Gastrocnemius medialis (tissue), 4 donors: ENCODE measurements around the gene B3GAT1. TPM values are rescaled to one million over a fixed set of nuclear protein-coding genes. Genes with fewer than 3 reads are reported as not detected.

Experiments
- ATAC-seq, 2 donors: fragments of 150-250 bp; one replicate each; pipeline ENCODE4 v1.9.1; 2016
- DNase-seq, 2 donors: peaks; one replicate each; pipeline ENCODE4 v3.0.0-alpha.2; 2019
- H3K27ac ChIP-seq, 4 donors: fragments of 200-600 bp; sonication (generic); 1 replicate in 1 of 4; 2 replicates in 3 of 4; pipeline ENCODE4 v1.5.1; 2016 to 2018; ENCODE audit warnings: mild to moderate bottlenecking in 2 of 4, moderate library complexity in 1 of 4
- H3K27me3 ChIP-seq, 3 donors: fragments of 200-600 bp; sonication (generic) in 2 of 3; 1 replicate in 1 of 3; 2 replicates in 2 of 3; pipeline versions ENCODE4 v1.5.1 to v1.6.0; 2016 to 2019; ENCODE audit warnings: mild to moderate bottlenecking in 1 of 3, moderate library complexity in 1 of 3
- H3K36me3 ChIP-seq, 2 donors: fragments of 200-600 bp; sonication (generic) in 1 of 2; one replicate each; pipeline ENCODE4 v1.5.1; 2017 to 2018
- H3K4me1 ChIP-seq, 2 donors: fragments of 200-600 bp; sonication (generic) in 1 of 2; one replicate each; pipeline ENCODE4 v1.5.1; 2016 to 2017; ENCODE audit warnings: mild to moderate bottlenecking in 2 of 2
- H3K4me3 ChIP-seq, 4 donors: fragments of 200-600 bp; sonication (generic) in 3 of 4; 1 replicate in 1 of 4; 2 replicates in 3 of 4; pipeline ENCODE4 v1.5.1; 2016 to 2019; ENCODE audit warnings: mild to moderate bottlenecking in 2 of 4
- H3K9me3 ChIP-seq, 3 donors: fragments of 200-600 bp; sonication (generic) in 2 of 3; 1 replicate in 1 of 3; 2 replicates in 2 of 3; pipeline ENCODE4 v1.5.1; 2016 to 2019
- POLR2A ChIP-seq, 2 donors: fragments of 450-650 bp; IDR thresholded peaks; one replicate each; pipeline ENCODE4 v1.6.1; 2017; ENCODE audit warnings: antibody characterized with exemption in 2 of 2, mild to moderate bottlenecking in 2 of 2, moderate library complexity in 2 of 2
- in situ Hi-C, 4 donors: fragments of 200-750 bp; cut with MboI; loops; one replicate each; pipeline versions ENCODE4 v1.15.0 to v1.8.0; 2017; ENCODE audit warnings: low sequenced_read_pairs in 4 of 4
- intact Hi-C: fragments of 100-400 bp; cut with DNase I; formaldehyde crosslinking; loops from one replicate; pipeline ENCODE4 v1.15.1; 2023; ENCODE audit warnings: low total_unique reads
- total RNA-seq, 4 donors: library from RNA; depleted of rRNA; stranded (reverse); fragments of >200 nt; gene quantifications; one replicate each; pipeline versions ENCODE4 v1.1.0 to v1.2.3, GENCODE V29; 2016
- TF ChIP-seq, protein P1 (sequence below), 5 experiments: fragments of 450-650 bp in 3 of 5; fragments of 200-600 bp in 2 of 5; sonication (generic) in 2 of 5; IDR thresholded peaks in 4 of 5; conservative IDR thresholded peaks in 1 of 5; 1 replicate in 4 of 5; 2 replicates in 1 of 5; pipeline ENCODE4 v1.5.1; 2016 to 2019; ENCODE audit warnings: antibody characterized with exemption in 5 of 5, mild to moderate bottlenecking in 3 of 5, moderate library complexity in 3 of 5

B3GAT1 gene
- total RNA-seq, 4 donors from 2014 or later, result 0.10 TPM; not detected in 3

GRCh38 chr11:134358856-134359490, 53.1 kb downstream of the B3GAT1 start:
- Histone ChIP-seq H3K36me3 (no peaks in the 10 kb centered on the region), H3K4me3 (no peak overlapping the region), H3K27ac (no peak overlapping the region), H3K27me3 (no peaks in the 10 kb centered on the region), H3K4me1 (no peaks in the 10 kb centered on the region), H3K9me3 (no peaks in the 10 kb centered on the region)
- in situ Hi-C loops, result no loop called here
- no peak for DNase-seq
- TF ChIP-seq POLR2A (IDR thresholded peaks at IDR 0.05), result no peak
- TF ChIP-seq, protein P1, sequence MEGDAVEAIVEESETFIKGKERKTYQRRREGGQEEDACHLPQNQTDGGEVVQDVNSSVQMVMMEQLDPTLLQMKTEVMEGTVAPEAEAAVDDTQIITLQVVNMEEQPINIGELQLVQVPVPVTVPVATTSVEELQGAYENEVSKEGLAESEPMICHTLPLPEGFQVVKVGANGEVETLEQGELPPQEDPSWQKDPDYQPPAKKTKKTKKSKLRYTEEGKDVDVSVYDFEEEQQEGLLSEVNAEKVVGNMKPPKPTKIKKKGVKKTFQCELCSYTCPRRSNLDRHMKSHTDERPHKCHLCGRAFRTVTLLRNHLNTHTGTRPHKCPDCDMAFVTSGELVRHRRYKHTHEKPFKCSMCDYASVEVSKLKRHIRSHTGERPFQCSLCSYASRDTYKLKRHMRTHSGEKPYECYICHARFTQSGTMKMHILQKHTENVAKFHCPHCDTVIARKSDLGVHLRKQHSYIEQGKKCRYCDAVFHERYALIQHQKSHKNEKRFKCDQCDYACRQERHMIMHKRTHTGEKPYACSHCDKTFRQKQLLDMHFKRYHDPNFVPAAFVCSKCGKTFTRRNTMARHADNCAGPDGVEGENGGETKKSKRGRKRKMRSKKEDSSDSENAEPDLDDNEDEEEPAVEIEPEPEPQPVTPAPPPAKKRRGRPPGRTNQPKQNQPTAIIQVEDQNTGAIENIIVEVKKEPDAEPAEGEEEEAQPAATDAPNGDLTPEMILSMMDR (IDR thresholded peaks at IDR 0.05 in 4 of 5, conservative IDR thresholded peaks at IDR 0.05 in 1 of 5), result no peak
- no peak for ATAC-seq
- intact Hi-C loops, result no loop called here

DNA sequence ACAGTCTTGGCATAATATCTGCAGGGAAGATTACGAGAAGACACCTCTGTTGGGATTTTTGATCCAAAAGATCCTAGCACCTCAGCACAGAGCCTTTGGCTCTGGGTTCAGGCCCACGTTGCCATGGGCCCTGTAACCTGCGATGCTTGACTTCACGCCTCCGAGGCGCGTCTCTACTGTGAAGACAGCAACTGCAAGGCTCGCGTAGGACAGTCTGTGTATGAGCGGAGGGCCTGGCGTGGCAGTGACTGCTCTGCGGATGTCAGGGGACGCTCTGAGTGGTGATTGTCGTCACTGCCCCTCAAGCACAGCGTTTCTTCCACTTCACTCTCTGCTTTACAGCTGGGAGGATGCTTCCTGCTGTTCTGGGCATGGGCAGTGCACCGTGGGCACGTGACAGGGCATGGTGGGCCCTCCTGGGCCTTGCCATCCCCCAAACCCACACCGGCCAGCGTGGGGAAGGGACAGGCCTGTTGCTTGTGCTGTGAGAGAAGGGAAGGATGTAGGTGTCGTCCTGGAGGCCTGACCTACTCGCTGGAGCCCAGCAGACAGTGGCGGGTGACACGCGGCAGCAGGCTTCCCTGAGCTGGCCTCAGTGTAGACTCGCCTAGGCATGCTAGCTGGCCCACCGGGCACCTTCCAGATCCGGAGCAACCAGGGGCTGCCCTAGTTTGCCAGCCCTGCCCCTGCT, 53.7 kb downstream of the B3GAT1 start:
- DNase-seq (no peak), ATAC-seq (no peak)
- intact Hi-C loops (no loop called here), in situ Hi-C loops (no loop called here)
- no peak overlapping the region for H3K4me3 ChIP-seq
- no peak overlapping the region for H3K27ac ChIP-seq
- no peaks in the 10 kb centered on the region for H3K36me3 ChIP-seq
- H3K9me3 ChIP-seq, result no peaks in the 10 kb centered on the region
- TF ChIP-seq, protein P1 (IDR thresholded peaks at IDR 0.05 in 4 of 5, conservative IDR thresholded peaks at IDR 0.05 in 1 of 5), result no peak
- no peak for TF ChIP-seq POLR2A (IDR thresholded peaks at IDR 0.05)
- no peaks in the 10 kb centered on the region for H3K27me3 ChIP-seq
- H3K4me1 ChIP-seq, result no peaks in the 10 kb centered on the region

- no peaks in the 10 kb centered on the region for H3K27me3 ChIP-seq
Observed at GRCh38 chr11:134357545-134357839, 54.5 kb downstream of the B3GAT1 start.

DNA sequence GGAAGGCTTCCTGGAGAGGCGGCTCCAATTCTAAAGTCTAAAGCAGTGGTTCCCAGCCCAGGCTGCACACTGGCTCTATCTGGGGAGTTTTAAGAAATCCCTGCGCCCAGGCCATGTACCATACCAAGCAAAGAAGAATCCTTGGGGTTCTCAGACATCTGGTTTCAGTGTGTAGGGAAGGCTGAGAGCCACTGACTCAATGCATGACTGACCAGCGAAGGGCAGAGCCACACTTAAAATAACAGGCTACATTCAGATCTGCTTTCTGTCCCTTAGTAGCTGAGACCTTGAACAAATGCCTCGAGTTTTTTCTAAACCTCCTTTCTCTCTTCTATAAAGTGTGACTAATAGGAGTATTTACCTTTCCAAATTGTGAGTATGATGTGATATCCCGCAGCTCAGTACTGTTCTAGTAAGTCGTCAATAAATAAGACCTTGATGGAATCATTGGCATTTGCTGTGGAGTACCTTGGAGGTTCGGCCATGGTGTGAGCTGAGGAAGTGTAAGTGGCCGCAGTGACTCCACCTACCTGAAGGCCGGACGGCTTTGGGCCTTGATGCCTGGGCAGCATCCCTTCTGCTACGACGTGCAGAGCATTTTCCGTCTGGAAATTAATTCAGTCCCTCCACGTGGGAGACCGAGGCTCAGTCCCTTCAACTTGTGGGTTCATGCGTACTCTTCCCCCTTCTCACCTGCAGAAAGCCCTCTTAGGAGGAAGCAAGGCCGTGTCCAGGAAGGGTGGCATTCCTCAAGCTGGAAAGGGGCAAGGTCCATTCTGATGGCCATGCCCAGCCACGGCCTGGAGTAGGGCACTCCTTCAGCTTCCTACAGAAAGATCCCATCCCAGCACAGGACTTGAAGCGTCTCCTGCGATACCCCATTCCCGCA, 55.1 kb downstream of the B3GAT1 start:
- H3K4me3 ChIP-seq, result no peak overlapping the region
- DNase-seq (no peak), ATAC-seq (no peak)
- no peaks in the 10 kb centered on the region for H3K9me3 ChIP-seq
- no peak overlapping the region for H3K27ac ChIP-seq
- H3K27me3 ChIP-seq, result no peaks in the 10 kb centered on the region
- intact Hi-C loops (no loop called here), in situ Hi-C loops (no loop called here)
- TF ChIP-seq, protein P1 (IDR thresholded peaks at IDR 0.05 in 4 of 5, conservative IDR thresholded peaks at IDR 0.05 in 1 of 5), result no peak
- no peak for TF ChIP-seq POLR2A (IDR thresholded peaks at IDR 0.05)
- no peaks in the 10 kb centered on the region for H3K36me3 ChIP-seq
- H3K4me1 ChIP-seq, result no peaks in the 10 kb centered on the region

More at GRCh38 chr11:134357545-134357839, 54.5 kb downstream of the B3GAT1 start:
- ATAC-seq, result no peak
- no peak for TF ChIP-seq POLR2A (IDR thresholded peaks at IDR 0.05)
- TF ChIP-seq, protein P1 (IDR thresholded peaks at IDR 0.05 in 4 of 5, conservative IDR thresholded peaks at IDR 0.05 in 1 of 5), result no peak
- Histone ChIP-seq H3K9me3 (no peaks in the 10 kb centered on the region), H3K27ac (no peak overlapping the region), H3K36me3 (no peaks in the 10 kb centered on the region), H3K4me3 (no peak overlapping the region), H3K4me1 (no peaks in the 10 kb centered on the region)
- in situ Hi-C loops, result no loop called here
- DNase-seq, result no peak
- intact Hi-C loops, result no loop called here
